HG02759 (cell line): ENCODE data around the gene TMEM82.
"Not testable (repeated sequence)": the region's sequence is repeated elsewhere in the genome, so short reads cannot be mapped to it uniquely, and the experiment has no call there.

ENCODE experiments used
- ATAC-seq: cut with Tn5 transposase; IDR thresholded peaks from one replicate; pipeline ENCODE4 v1.9.1; 2021; ENCODE audit warnings: mild to moderate bottlenecking, moderate library complexity; ENCODE audit not compliant: unreplicated experiment

TMEM82 gene

GRCh38 chr1:15742339-15742801, at the start of gene TMEM82:
TSS of gene TMEM82 (plus strand) at chr1:15742499. CDS start at chr1:15742560, 61 bp downstream.
- no peak for ATAC-seq

GRCh38 chr1:15693371-15693770, 48.9 kb upstream of the TMEM82 start:
- no peak for ATAC-seq

GRCh38 chr1:15696956-15697521, 45.3 kb upstream of the TMEM82 start:
- ATAC-seq, result peak; percentile 88

GRCh38 chr1:15698201-15698600, 44.1 kb upstream of the TMEM82 start:
- no peak for ATAC-seq

- ATAC-seq, result not testable (repeated sequence)
Measured at GRCh38 chr1:15699321-15699720, 43.0 kb upstream of the TMEM82 start.

GRCh38 chr1:15700508-15700907, 41.8 kb upstream of the TMEM82 start:
- ATAC-seq, result no peak

GRCh38 chr1:15701784-15702183, 40.5 kb upstream of the TMEM82 start:
- ATAC-seq, result no peak

- no peak for ATAC-seq
Measured at GRCh38 chr1:15702722-15703550, 39.4 kb upstream of the TMEM82 start.

GRCh38 chr1:15703562-15703961, 38.7 kb upstream of the TMEM82 start:
- no peak for ATAC-seq

- no peak for ATAC-seq
Measured at GRCh38 chr1:15704526-15705183, 37.6 kb upstream of the TMEM82 start.

GRCh38 chr1:15705184-15705566, 37.1 kb upstream of the TMEM82 start:
- no peak for ATAC-seq

GRCh38 chr1:15706751-15707150, 35.5 kb upstream of the TMEM82 start:
- no peak for ATAC-seq

- ATAC-seq, result no peak
Measured at GRCh38 chr1:15707239-15707925, 34.9 kb upstream of the TMEM82 start.

GRCh38 chr1:15708486-15709137, 33.7 kb upstream of the TMEM82 start:
- ATAC-seq, result no peak

- ATAC-seq, result no peak
Measured at GRCh38 chr1:15709226-15709625, 33.1 kb upstream of the TMEM82 start.

GRCh38 chr1:15712168-15712567, 30.1 kb upstream of the TMEM82 start:
- no peak for ATAC-seq

GRCh38 chr1:15714406-15715136, 27.7 kb upstream of the TMEM82 start:
- ATAC-seq, result no peak

GRCh38 chr1:15717418-15718125, 24.7 kb upstream of the TMEM82 start:
- no peak for ATAC-seq

- no peak for ATAC-seq
Measured at GRCh38 chr1:15718199-15718601, 24.1 kb upstream of the TMEM82 start.
